ENCODE results near the gene KCNQ1.

KCNQ1 gene

GRCh38 chr11:2643746-2644145 lies 198.9 kb downstream of the KCNQ1 start:
- TF ChIP-seq CTCF (IDR thresholded peaks at IDR 0.05; ENCODE audit: borderline replicate concordance, insufficient read depth, low read depth, low read length): no peak
- no peak overlapping the region for H3K4me3 ChIP-seq (ENCODE audit: low read depth, low read length)

DNA sequence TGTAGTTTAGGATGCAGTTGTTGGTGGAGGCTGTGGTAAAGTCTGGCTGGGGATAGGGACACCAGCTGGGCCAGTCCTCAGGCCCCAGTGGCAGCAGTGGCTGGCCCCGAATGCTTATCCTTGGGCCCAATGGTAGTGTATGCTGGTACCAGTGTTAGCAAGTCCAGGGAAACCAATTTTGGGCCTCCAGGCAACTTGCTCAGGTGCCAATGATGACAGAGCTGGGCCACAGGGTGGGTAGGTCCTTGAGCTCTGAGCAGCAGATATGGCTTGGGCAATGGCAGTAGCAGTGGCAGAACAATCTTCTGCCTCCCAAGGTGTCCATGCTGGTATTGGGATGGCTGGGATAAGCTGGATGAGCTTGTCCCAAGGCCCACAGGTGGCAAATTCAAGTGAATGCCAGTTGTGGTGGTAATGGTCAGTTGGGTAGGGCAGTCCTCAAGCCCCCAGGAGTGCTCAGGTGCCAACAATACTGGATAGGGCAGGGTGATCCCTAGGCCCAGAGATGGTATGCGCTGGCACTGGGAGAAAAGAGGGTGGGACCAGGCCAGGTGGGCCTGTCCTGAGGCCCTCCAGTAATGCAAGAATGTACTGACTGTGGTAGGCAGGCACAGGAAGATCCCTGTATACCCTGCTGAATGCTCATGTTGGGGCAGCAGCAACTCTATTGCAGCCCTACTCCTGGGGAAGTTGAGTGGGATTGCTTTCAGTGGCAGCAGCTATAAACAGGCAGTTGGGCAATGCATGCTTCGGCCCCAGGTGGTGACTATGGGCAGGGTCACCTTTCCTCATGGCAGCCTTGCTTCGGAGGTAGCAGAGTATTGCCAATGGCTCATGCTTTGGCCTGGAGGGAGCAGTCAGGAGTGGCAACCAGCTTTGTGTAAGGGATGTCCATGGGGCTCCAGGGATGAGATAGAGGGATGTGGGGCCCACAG lies 200.3 kb downstream of the KCNQ1 start:
- H3K4me3 ChIP-seq (ENCODE audit: low read depth, low read length): no peak overlapping the region
- TF ChIP-seq CTCF (IDR thresholded peaks at IDR 0.05; ENCODE audit: borderline replicate concordance, insufficient read depth, low read depth, low read length): no peak

DNA sequence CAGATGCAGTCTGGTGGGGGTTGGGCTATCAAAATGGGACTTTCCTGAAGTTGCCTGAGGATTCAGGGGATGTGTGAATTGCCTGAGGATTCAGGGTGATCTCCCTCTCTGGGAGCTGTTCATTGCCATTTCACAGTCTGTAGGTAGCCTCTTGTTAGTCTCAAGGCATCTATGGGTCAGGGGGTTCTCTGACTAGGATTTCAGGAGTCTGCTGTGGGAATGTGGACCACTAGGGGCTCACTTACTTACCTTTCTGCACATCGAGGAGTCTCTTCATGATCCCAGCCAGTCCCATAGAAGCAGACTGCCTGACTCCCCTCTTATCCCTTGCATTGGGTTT lies 200.9 kb downstream of the KCNQ1 start:
- no peak for TF ChIP-seq CTCF (IDR thresholded peaks at IDR 0.05; ENCODE audit: borderline replicate concordance, insufficient read depth, low read depth, low read length)

GRCh38 chr11:2647167-2647566 lies 202.4 kb downstream of the KCNQ1 start:
- TF ChIP-seq CTCF (IDR thresholded peaks at IDR 0.05; ENCODE audit: borderline replicate concordance, insufficient read depth, low read depth, low read length): no peak
- H3K4me3 ChIP-seq (ENCODE audit: low read depth, low read length): no peak overlapping the region

More for the DNA sequence above, 200.9 kb downstream of the KCNQ1 start:
- H3K4me3 ChIP-seq (ENCODE audit: low read depth, low read length): no peak overlapping the region

- TF ChIP-seq CTCF (IDR thresholded peaks at IDR 0.05; ENCODE audit: borderline replicate concordance, insufficient read depth, low read depth, low read length): no peak
- H3K4me3 ChIP-seq (ENCODE audit: low read depth, low read length): no peak overlapping the region
Observed at GRCh38 chr11:2647953-2648352, 203.1 kb downstream of the KCNQ1 start.

DNA sequence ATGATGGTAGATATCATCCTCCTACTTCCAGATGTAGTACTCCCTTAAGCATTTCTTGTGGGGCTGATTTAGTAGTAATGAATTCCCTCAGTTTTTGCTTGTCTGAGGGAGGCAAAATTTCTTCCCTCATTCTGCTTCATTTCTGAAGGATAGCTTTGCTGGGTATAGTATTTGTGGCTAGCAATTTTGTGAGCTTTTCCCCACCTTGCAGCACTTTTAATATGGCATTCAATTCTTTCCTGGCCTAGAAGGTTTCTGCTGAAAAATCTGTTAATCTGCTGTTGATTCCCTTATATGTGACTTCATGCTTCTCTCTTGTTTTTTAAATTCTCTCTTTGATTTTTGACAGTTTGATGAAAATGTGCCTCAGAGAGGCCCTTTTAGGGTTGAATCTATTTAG lies 204.6 kb downstream of the KCNQ1 start:
- H3K4me3 ChIP-seq (ENCODE audit: low read depth, low read length): no peak overlapping the region
- no peak for TF ChIP-seq CTCF (IDR thresholded peaks at IDR 0.05; ENCODE audit: borderline replicate concordance, insufficient read depth, low read depth, low read length)

GRCh38 chr11:2649848-2650247 lies 205.0 kb downstream of the KCNQ1 start:
- no peak overlapping the region for H3K4me3 ChIP-seq (ENCODE audit: low read depth, low read length)
- TF ChIP-seq CTCF (IDR thresholded peaks at IDR 0.05; ENCODE audit: borderline replicate concordance, insufficient read depth, low read depth, low read length): no peak

All from GM12875 (cell line).